Mononuclear cell (primary cell): ENCODE data around the gene GFOD1. TPM values are rescaled to one million over a fixed set of nuclear protein-coding genes. Genes with fewer than 3 reads are reported as not detected.

Source experiments
- H3K27me3 ChIP-seq: 2 replicates; pipeline ENCODE4 v1.6.0; 2011; ENCODE audit warnings: low read length, control low read depth; ENCODE audit not compliant: insufficient read depth
- H3K4me1 ChIP-seq: 2 replicates; pipeline ENCODE4 v1.5.1; 2011; ENCODE audit warnings: mild to moderate bottlenecking, low read length, control low read depth; ENCODE audit not compliant: insufficient read depth
- H3K4me3 ChIP-seq: 2 replicates; pipeline ENCODE4 v1.5.1; 2011; ENCODE audit warnings: mild to moderate bottlenecking, low read length, moderate library complexity
- H3K9me3 ChIP-seq: 2 replicates; pipeline ENCODE4 v1.5.1; 2011; ENCODE audit warnings: low read depth, mild to moderate bottlenecking, control low read depth, low read length
- total RNA-seq: library from RNA; depleted of rRNA; stranded (reverse); fragments of >200 nt; gene quantifications from one replicate; pipeline ENCODE4 v1.2.3, GENCODE V29; 2012

The GFOD1 gene
- total RNA-seq, 1 donor: 10.3 TPM

DNA sequence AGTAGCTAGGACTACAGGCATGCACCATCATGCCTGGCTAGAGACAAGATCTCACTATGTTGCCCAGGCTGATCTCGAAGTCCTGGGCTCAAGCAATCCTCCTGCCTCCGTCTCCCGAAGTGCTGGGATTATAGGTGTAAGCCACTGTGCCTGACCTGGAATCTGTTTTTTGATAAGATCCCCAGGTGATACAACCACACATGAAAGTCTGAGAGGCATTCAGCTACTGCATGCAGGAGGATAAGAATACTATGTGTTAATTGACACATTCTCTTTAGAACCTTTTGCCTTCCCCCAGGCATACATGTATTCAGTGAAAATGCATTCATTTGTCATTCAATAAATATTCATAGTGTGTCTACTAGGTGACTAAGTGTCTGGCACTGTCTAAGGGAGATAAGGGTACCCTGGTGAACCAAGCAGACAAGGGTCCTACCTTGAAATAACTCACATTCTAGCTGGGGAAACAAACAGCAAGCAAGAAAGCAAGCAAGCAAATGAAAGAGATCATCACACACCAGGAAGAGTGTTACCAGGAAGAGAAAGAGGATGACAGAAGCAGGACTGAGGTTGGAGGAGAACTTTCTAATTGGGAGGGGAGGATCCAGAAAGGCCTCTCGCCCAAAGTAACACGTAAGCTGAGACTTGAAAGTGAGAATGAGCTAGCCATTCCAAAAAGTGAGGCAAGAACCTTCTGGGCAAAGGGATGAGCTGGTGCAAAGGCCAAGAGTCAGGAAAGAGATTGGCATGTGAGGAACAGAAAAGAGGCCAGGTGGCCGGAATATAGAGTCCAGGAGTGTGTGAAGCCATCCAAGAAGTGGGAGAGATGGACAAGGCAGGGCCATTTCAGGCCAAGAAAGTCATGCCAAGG is 6.5 kb downstream of the GFOD1 start:
- peaks cover 59% of the 10 kb centered on the region for H3K4me1 ChIP-seq
- no peaks in the 10 kb centered on the region for H3K27me3 ChIP-seq
- no peaks in the 10 kb centered on the region for H3K9me3 ChIP-seq
- no peak overlapping the region for H3K4me3 ChIP-seq

DNA sequence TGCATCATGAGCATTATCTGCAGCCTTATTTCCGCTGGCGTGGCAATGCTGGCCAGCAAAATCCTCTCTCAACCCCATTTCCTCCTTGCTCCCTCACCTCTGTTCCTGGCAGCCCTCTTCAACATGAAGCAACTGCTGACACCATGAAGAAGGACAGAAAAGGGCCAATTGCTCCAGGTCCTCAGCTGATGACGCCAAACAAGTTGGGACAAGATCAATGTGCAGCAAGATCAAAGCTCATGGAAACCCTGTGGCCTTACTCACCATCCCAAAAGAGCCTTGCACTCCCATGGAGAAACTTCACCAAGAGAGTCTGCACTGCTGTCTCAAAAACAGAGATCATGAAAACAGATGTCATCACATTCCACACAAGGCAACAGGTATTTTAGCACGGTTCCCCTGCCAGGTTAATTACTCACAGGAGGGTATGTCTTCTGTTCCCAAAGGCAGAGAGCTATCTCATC is 7.4 kb downstream of the GFOD1 start:
- Histone ChIP-seq H3K4me3 (no peak overlapping the region), H3K4me1 (peaks cover 51% of the 10 kb centered on the region), H3K27me3 (no peaks in the 10 kb centered on the region), H3K9me3 (no peaks in the 10 kb centered on the region)

DNA sequence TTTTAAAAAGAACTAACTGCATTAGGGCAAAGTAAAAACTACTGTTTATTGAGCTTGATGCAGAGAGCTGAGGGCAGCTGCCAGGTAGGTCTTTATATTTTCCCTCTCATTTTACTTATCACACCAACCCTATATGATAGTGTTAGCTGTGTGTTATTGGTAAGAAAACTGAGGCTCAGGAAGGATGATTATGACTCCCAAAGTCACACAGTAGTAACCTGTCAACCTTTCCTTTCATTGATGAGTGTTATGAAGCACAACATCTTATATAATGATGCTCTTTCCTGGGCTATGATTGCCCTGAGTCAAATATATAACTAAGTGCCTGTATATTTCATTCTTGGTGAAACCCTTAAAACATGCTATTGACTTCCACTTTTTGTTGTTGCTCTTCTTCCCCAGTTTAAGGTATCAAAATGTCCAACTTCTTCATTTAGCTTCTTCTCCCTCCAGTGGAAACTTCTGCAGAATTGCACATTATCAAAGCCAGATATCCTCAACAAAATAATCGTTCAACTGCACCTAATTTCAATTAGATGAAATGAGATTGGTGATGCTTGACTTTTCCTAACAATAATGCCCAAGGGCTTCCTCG is 8.1 kb downstream of the GFOD1 start:
- no peaks in the 10 kb centered on the region for H3K27me3 ChIP-seq
- no peak overlapping the region for H3K4me3 ChIP-seq
- H3K4me1 ChIP-seq: peaks cover 50% of the 10 kb centered on the region
- H3K9me3 ChIP-seq: no peaks in the 10 kb centered on the region

DNA sequence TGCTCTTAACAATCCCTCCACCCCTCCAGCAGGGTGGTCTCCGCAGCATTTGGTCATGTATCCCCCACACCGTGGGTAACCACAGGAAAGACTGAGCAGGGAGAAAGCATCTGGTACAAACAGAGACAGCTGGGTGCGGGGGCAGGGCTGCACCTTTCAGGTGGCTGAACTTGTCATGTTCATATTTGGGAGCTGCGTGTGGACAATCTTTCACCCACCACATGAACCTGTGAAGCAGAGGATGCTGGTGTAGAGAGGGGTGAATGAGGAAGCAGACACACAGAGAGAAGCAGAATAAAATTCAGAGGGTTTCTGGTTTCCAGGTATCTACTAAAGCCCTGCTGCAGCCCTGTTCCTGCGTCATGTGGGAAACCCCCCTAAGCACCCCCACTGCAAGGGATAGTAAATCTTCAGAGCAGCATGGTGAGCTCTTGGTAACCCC is 8.9 kb downstream of the GFOD1 start:
- Histone ChIP-seq H3K27me3 (no peaks in the 10 kb centered on the region), H3K4me3 (no peak overlapping the region), H3K4me1 (peaks cover 50% of the 10 kb centered on the region), H3K9me3 (no peaks in the 10 kb centered on the region)

DNA sequence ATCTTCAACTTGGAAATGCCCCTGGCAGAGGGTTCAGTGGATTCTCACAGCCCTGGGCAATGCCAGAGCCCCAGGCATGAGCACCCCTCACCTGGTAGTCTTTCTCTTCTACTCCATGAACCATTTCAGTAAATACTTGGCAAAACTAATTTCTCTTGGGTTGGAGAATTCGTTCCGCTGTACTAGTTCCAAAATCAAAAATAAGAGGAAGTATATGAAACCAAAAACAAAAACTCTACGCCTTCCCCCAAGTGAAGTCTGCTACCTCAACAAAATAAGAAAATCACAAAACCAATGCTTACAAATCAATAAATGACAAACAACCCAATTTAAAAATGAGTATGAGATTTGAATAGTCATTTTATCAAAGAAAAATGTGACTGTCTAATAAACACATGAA is 12.6 kb downstream of the GFOD1 start:
- H3K27me3 ChIP-seq: no peaks in the 10 kb centered on the region
- H3K9me3 ChIP-seq: no peaks in the 10 kb centered on the region
- no peak overlapping the region for H3K4me3 ChIP-seq
- H3K4me1 ChIP-seq: peaks cover 30% of the 10 kb centered on the region

DNA sequence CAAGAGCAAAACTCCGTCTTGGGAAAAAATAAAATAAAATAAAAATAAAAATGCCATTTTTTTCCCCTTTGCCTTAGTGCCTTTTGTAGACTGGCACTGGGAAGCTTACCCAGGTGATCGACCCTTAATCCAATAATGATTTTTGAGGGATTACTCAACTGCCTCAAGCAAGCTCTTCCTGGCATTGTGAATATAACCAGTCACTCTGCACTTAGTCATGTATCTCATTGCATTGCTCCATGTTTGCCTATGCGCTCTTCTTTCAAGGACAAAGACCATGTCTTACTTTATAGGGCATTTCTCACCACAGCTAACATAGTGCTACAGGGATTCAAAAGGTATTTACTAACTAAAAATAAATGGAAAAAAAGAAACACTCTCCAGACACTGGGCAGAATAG is 13.0 kb downstream of the GFOD1 start:
- no peaks in the 10 kb centered on the region for H3K9me3 ChIP-seq
- H3K27me3 ChIP-seq: no peaks in the 10 kb centered on the region
- peaks cover 26% of the 10 kb centered on the region for H3K4me1 ChIP-seq
- H3K4me3 ChIP-seq: no peak overlapping the region

DNA sequence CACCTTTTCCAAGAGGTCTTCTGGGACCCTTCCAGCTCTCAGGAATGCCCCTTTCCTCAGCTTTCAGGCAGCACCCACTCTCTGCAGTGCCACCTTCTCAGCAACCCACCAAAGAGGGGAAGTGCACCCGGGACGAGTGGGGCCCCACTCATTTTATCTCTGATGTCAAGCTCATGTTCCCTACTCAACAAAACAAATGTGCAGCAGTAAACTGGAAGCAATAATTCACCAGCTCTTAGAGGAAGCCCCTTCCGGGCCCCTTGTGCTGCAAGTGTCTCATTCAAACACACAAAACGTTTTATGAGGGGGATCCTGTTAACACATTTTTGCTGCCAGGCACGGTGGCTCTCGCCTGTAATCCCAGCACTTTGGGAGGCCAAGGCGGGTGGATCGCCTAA is 13.6 kb downstream of the GFOD1 start:
- Histone ChIP-seq H3K4me3 (no peak overlapping the region), H3K4me1 (peaks cover 20% of the 10 kb centered on the region), H3K27me3 (no peaks in the 10 kb centered on the region), H3K9me3 (no peaks in the 10 kb centered on the region)

DNA sequence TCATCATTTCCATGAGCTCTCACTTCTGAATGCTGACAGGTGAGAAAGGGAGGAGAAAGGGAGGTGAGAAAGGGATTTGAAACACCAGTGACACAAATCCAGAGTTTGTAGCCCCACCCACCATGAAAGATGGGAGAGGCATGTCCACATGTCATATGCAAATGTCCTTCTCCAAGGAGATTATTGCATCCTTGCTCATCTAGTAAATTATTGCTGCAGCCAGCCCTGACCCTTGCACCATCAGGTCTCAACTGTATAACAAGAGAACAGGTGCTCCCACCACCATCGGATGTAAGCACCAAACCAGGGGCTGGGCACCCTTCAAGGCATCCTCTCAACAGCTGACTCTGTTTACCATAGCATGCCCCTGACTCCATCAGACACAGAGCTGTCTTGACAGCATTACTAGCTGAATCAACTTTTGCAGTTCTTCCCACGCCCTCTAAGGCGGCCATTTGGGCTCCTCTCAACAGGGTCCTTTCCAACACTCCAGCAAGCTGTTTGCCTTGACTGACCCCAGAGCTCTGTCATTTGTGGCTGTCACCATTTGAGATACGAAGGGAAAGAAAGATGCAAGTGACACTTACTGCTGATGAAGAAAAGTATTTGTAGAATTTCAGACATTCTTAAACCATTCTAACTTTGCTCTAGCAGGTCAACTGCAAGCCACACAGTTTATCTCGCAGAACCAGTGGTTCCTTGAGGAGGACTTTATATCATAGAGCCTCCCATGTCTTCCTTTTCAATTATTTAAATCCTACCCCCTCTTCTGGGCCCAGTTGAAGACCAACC is 14.2 kb downstream of the GFOD1 start:
- peaks cover 14% of the 10 kb centered on the region for H3K4me1 ChIP-seq
- H3K27me3 ChIP-seq: no peaks in the 10 kb centered on the region
- H3K4me3 ChIP-seq: no peak overlapping the region
- no peaks in the 10 kb centered on the region for H3K9me3 ChIP-seq

DNA sequence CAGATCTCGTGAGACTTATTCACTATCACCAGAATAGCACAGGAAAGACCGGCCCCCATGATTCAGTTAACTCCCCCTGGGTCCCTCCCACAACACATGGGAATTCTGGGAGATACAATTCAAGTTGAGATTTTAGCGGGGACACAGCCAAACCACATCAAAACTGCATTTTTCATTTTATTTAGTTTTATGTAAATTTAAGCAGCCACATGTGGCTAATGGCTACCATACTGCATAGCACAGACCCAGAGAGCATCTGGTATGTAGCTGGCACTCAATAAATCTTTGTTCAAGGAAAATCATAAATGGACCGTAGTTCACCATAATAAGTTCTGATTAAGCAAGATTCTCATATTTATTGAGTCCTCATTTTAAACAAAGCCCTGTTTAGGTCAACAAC is 15.3 kb downstream of the GFOD1 start:
- no peaks in the 10 kb centered on the region for H3K27me3 ChIP-seq
- peaks cover 20% of the 10 kb centered on the region for H3K4me1 ChIP-seq
- H3K4me3 ChIP-seq: no peak overlapping the region
- no peaks in the 10 kb centered on the region for H3K9me3 ChIP-seq

DNA sequence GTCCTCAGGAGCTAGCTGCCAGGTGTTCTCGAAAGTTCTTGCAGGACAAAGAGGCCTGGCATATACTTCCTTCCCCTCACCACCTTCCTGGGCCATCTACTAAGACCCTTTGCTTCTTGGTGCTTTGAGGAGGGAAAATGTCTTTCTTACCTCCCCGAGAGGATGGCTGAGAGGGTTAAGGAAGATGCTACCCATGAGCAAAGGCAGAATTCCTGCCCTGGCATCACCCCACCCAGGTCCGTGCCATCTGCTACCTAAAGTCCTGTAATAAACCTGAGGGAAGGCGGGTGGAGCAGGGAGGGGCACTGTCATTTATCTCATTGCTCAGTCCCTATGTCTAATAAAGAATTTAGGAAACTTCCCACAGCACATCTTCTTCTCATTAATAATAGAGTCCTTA is 16.2 kb downstream of the GFOD1 start:
- H3K4me1 ChIP-seq: peaks cover 25% of the 10 kb centered on the region
- H3K27me3 ChIP-seq: no peaks in the 10 kb centered on the region

DNA sequence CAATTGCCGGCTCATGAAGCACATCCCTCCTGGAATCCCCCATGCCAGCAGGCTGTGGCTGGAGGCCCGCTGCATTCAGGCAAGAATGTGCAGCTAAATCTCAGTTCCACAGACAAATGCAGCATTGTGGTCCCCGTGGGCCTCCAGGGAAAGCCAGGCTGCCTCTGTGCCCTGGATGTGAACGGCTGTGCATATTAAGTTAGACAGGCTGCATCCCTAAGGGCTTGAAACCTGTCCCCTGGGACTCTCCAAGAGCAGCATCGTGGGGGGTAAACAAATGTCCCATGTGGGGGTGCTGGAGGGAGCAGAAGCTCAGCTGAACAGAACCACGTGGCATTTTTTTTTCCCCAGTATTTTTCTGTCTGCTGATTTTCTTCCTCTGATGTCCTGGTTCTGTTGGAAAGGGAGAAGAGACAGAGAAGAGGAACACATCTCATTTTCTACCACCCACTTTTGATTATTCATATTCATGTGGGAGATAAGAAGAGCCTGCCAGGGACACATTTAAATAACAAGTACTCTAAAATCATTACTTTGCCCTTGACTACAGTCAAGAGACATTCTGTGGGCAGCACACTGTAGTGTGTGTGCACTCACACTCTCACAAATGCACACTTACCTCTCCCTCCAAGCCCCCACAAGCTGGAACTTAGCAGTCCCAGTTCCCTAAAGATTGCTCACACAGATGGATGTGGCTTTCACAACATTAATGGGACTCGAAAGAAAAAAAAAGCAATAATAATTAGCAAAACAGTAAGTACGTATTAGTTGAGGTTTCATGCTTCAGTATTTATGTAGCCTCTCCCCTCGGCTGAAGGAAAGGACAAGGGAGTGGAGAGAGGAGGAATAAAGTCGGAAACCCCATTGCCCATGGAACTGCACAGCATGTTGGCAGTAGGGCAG is 16.9 kb downstream of the GFOD1 start:
- H3K4me1 ChIP-seq: peaks cover 32% of the 10 kb centered on the region
- no peaks in the 10 kb centered on the region for H3K9me3 ChIP-seq
- no peaks in the 10 kb centered on the region for H3K27me3 ChIP-seq
- H3K4me3 ChIP-seq: no peak overlapping the region

More for the DNA sequence above, 16.2 kb downstream of the GFOD1 start:
- no peaks in the 10 kb centered on the region for H3K9me3 ChIP-seq
- H3K4me3 ChIP-seq: no peak overlapping the region

DNA sequence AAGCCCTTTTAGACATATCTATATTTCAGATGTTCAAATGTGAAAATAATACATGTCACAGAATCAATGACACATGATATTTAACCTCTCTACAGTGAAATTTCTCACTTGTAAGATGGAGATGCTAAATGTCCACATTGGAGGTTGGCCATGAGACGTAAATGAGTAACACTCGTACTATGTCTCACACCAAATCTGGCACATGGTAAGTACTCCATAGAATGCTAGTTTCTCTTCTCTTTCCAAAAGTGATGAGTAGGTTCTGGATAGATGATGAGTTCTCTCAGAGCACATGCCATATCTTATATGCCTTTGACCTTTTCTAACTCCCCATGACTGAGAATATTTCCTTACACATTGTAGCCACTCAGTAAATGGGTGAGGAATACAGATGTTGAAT is 17.7 kb downstream of the GFOD1 start:
- H3K9me3 ChIP-seq: no peaks in the 10 kb centered on the region
- no peaks in the 10 kb centered on the region for H3K27me3 ChIP-seq

DNA sequence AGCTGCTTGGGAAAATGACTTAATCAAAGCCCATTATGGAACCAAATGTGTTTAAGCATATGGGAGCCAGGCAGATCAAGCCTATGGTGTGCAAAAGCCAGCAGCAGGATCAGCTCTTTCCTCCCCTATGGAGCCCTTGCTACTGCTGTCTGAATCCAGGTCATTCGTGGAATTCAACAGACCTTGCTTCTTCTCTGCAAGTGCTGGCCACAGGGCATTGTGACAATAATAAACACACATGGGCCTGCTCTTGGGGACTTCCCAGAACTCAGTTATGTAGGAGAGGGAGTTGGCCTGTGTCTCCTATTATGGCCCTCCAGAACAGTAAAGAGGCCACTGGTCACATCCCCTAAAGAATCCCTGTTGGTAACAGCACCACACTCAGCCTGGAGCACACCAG is 18.6 kb downstream of the GFOD1 start:
- peaks cover 33% of the 10 kb centered on the region for H3K4me1 ChIP-seq

More for the DNA sequence above, 17.7 kb downstream of the GFOD1 start:
- Histone ChIP-seq H3K4me3 (no peak overlapping the region), H3K4me1 (peaks cover 39% of the 10 kb centered on the region)

DNA sequence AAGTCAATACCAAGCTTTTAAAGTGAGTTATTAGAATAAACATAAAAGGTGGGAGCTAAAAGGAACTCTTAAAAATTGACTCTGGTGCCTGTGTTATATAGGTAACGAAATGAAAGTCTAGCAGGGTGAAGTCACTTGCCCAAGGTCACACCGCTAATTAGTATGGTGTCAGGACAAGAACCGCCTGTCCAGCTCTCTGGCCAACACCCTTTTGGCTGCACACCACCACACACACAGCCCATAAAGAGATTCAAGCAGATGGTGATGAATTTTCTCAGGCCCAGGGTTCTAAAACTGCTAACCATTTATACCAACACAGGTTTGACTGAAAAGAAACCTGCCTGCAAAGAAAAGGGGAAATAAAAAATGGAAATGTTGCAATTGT is 20.2 kb downstream of the GFOD1 start:
- Histone ChIP-seq H3K9me3 (no peaks in the 10 kb centered on the region), H3K27me3 (no peaks in the 10 kb centered on the region), H3K4me1 (peaks cover 40% of the 10 kb centered on the region), H3K4me3 (no peak overlapping the region)

More for the DNA sequence above, 18.6 kb downstream of the GFOD1 start:
- Histone ChIP-seq H3K27me3 (no peaks in the 10 kb centered on the region), H3K4me3 (no peak overlapping the region), H3K9me3 (no peaks in the 10 kb centered on the region)
